Osteocyte (in vitro differentiated cells): ENCODE data around the gene TRPM7. TPM values are rescaled to one million over a fixed set of nuclear protein-coding genes. Genes with fewer than 3 reads are reported as not detected.
"Not testable (repeated sequence)": the region's sequence is repeated elsewhere in the genome, so short reads cannot be mapped to it uniquely, and the experiment has no call there.

Experiments
- DNase-seq: peaks from one replicate; pipeline ENCODE4 v3.0.0; 2021; ENCODE audit warnings: mixed read lengths; ENCODE audit not compliant: unreplicated experiment; ENCODE audit errors: extremely low spot score
- H3K27ac Mint-ChIP-seq: one replicate; pipeline ENCODE4 v1.8.0; 2021; ENCODE audit warnings: mild to moderate bottlenecking, mixed read lengths; ENCODE audit not compliant: unreplicated experiment
- H3K27me3 Mint-ChIP-seq: one replicate; pipeline ENCODE4 v1.8.0; 2021; ENCODE audit warnings: mixed read lengths; ENCODE audit not compliant: unreplicated experiment
- H3K36me3 Mint-ChIP-seq: one replicate; pipeline ENCODE4 v1.8.0; 2021; ENCODE audit warnings: mixed read lengths; ENCODE audit not compliant: unreplicated experiment
- H3K4me1 Mint-ChIP-seq: one replicate; pipeline ENCODE4 v1.8.0; 2021; ENCODE audit warnings: mixed read lengths; ENCODE audit not compliant: unreplicated experiment
- H3K4me3 Mint-ChIP-seq: one replicate; pipeline ENCODE4 v1.8.0; 2021; ENCODE audit warnings: mild to moderate bottlenecking, moderate library complexity, mixed read lengths; ENCODE audit not compliant: unreplicated experiment
- H3K9me3 Mint-ChIP-seq: one replicate; pipeline ENCODE4 v1.8.0; 2021; ENCODE audit warnings: mixed read lengths; ENCODE audit not compliant: unreplicated experiment
- total RNA-seq: library from RNA; stranded (reverse); gene quantifications from 2 replicates; pipeline ENCODE4 v1.2.1, GENCODE V29; 2021
- TF ChIP-seq, protein P1 (sequence below): fragments of 200-600 bp; sonication (generic); IDR thresholded peaks from 2 replicates; pipeline ENCODE4 v1.5.0; 2021; ENCODE audit warnings: antibody characterized with exemption, mild to moderate bottlenecking, moderate library complexity

TRPM7 gene
- total RNA-seq, 1 donor from 2014 or later = 53.6 TPM

DNA sequence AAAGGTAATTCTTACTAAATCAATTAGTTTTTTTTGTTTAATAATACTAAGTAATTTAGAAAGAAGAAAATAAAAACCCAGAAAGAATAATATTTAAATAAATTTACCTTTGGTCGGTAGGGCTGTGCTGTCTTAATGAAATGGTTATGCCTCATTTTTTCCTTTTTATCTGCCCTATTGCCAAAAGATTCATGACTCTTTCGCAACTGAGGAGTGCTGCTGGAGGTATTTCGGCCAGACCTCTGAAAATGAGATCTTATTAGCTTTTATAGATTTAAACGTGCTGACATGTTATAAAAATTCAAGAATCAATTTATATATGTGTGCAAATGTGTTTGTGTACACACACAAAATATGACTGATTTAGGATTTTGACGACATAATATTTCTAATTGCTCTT lies 73.0 kb downstream of the TRPM7 start:
- TF ChIP-seq, protein P1, sequence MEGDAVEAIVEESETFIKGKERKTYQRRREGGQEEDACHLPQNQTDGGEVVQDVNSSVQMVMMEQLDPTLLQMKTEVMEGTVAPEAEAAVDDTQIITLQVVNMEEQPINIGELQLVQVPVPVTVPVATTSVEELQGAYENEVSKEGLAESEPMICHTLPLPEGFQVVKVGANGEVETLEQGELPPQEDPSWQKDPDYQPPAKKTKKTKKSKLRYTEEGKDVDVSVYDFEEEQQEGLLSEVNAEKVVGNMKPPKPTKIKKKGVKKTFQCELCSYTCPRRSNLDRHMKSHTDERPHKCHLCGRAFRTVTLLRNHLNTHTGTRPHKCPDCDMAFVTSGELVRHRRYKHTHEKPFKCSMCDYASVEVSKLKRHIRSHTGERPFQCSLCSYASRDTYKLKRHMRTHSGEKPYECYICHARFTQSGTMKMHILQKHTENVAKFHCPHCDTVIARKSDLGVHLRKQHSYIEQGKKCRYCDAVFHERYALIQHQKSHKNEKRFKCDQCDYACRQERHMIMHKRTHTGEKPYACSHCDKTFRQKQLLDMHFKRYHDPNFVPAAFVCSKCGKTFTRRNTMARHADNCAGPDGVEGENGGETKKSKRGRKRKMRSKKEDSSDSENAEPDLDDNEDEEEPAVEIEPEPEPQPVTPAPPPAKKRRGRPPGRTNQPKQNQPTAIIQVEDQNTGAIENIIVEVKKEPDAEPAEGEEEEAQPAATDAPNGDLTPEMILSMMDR = no peak
- no peaks in the 10 kb centered on the region for H3K4me1 Mint-ChIP-seq
- H3K4me3 Mint-ChIP-seq = no peak overlapping the region
- H3K9me3 Mint-ChIP-seq = no peaks in the 10 kb centered on the region
- no peak for DNase-seq
- H3K27me3 Mint-ChIP-seq = no peaks in the 10 kb centered on the region
- H3K36me3 Mint-ChIP-seq = peaks cover 39% of the 10 kb centered on the region
- H3K27ac Mint-ChIP-seq = no peak overlapping the region

DNA sequence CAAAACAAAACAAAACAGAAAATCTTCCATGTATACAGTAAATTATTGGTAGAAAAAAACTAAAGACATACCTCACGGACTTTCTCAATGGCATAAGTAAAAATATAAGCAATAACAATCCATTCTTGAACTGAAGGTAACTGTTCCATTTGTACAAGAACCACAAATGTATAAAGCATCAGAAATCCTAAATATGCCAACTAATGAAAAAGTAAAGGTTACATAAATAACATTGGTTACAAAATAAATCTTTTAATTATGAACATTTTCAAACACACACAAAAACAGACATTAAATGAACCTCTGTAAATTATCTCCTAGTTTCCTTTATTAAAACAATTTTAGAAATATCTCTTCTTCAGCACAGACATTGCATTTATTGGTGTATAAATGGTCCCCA lies 79.5 kb downstream of the TRPM7 start:
- peaks cover 6% of the 10 kb centered on the region for H3K9me3 Mint-ChIP-seq
- no peak for DNase-seq
- H3K27ac Mint-ChIP-seq = no peak overlapping the region
- H3K27me3 Mint-ChIP-seq = no peaks in the 10 kb centered on the region
- no peak overlapping the region for H3K4me3 Mint-ChIP-seq
- H3K4me1 Mint-ChIP-seq = no peaks in the 10 kb centered on the region
- peaks cover 54% of the 10 kb centered on the region for H3K36me3 Mint-ChIP-seq
- TF ChIP-seq, protein P1 = no peak

DNA sequence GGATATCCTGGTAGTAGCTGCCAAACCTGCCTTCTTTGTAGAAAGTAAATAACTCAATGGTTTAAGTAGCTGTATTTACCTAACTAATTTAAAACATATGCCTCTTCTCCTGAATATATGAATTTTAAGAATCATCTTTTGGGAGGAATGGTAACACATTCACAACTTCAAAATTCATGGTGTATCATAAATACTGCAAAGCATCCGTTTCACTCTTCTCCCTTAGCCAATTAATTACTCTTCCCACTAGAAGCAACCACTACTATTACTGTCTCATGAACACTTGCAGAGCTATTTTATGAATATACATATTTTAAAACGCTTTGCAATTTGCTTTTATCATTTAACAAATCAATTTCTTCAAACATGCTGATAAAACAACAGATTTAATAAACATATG lies 81.1 kb downstream of the TRPM7 start:
- H3K27ac Mint-ChIP-seq = no peak overlapping the region
- peaks cover 47% of the 10 kb centered on the region for H3K36me3 Mint-ChIP-seq
- H3K4me1 Mint-ChIP-seq = no peaks in the 10 kb centered on the region
- no peak overlapping the region for H3K4me3 Mint-ChIP-seq
- DNase-seq = no peak
- H3K9me3 Mint-ChIP-seq = peaks cover 6% of the 10 kb centered on the region
- TF ChIP-seq, protein P1 = no peak
- no peaks in the 10 kb centered on the region for H3K27me3 Mint-ChIP-seq

- DNase-seq, H3K27ac Mint-ChIP-seq, H3K4me3 Mint-ChIP-seq, H3K4me1 Mint-ChIP-seq, H3K9me3 Mint-ChIP-seq, H3K27me3 Mint-ChIP-seq: not testable (repeated sequence)
- H3K36me3 Mint-ChIP-seq = peaks cover 54% of the 10 kb centered on the region
These were observed 84.6 kb downstream of the TRPM7 start for GRCh38 chr15:50602028-50602427.

- TF ChIP-seq, protein P1 = no peak
- no peaks in the 10 kb centered on the region for H3K27me3 Mint-ChIP-seq
- peaks cover 48% of the 10 kb centered on the region for H3K36me3 Mint-ChIP-seq
- peaks cover 2% of the 10 kb centered on the region for H3K4me1 Mint-ChIP-seq
- H3K27ac Mint-ChIP-seq = no peak overlapping the region
- H3K9me3 Mint-ChIP-seq = no peaks in the 10 kb centered on the region
- H3K4me3 Mint-ChIP-seq = no peak overlapping the region
- no peak for DNase-seq
These were observed 92.3 kb downstream of the TRPM7 start for GRCh38 chr15:50594311-50594710.

DNA sequence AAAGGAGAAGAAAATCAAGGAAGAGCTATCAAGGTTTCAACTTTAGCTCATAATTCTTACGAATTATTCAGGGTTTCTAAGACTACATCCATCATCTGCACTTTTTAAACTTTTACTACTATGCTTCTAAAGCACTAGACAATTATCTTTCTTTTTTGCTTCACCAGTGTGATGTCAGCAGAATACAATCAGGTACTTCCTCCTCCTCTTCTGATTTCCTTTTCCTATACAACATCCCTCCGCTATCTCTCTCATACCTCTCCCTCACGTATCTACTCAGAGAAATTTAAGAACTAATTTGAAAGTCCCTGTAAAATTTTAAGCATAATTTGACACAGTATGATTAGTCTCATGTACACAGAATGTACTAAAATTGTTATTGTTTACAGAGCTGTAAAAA lies 92.8 kb downstream of the TRPM7 start:
- Mint-ChIP-seq H3K27me3 (no peaks in the 10 kb centered on the region), H3K4me1 (peaks cover 2% of the 10 kb centered on the region), H3K9me3 (no peaks in the 10 kb centered on the region), H3K27ac (no peak overlapping the region), H3K4me3 (no peak overlapping the region), H3K36me3 (peaks cover 47% of the 10 kb centered on the region)
- TF ChIP-seq, protein P1 = no peak
- DNase-seq = no peak
